Stimulated activated CD8-positive, alpha-beta memory T cell treated with anti-CD3 and anti-CD28 coated beads, Interleukin-4, amount 100 ng/mL, for 24 hours (primary cell): ENCODE measurements around the gene RAB17.

ENCODE experiments used
- DNase-seq: peaks from one replicate; pipeline ENCODE4 v3.0.0-alpha.2; 2020; ENCODE audit warnings: low read depth

Gene RAB17

DNA sequence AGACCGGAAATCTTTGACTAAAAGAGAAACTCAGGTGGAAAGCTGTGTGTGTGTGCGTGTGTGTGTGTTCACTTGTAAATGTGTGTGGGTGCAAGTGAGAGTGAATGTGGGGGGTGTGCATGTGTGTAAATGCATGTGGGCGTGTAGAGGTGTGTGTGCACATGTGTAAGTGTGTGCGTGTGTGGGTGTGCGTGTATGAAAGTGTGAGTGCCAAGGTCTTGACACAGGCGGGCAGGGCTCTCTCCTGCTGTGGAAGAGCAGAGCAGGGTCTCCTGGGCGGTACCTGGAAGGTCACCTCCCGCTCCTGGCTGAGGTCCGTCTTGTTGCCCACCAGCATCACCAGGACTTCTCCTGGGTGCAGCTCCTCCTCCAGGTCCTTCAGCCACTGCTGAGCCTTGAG is 13.6 kb downstream of the RAB17 start:
- no peak for DNase-seq

DNA sequence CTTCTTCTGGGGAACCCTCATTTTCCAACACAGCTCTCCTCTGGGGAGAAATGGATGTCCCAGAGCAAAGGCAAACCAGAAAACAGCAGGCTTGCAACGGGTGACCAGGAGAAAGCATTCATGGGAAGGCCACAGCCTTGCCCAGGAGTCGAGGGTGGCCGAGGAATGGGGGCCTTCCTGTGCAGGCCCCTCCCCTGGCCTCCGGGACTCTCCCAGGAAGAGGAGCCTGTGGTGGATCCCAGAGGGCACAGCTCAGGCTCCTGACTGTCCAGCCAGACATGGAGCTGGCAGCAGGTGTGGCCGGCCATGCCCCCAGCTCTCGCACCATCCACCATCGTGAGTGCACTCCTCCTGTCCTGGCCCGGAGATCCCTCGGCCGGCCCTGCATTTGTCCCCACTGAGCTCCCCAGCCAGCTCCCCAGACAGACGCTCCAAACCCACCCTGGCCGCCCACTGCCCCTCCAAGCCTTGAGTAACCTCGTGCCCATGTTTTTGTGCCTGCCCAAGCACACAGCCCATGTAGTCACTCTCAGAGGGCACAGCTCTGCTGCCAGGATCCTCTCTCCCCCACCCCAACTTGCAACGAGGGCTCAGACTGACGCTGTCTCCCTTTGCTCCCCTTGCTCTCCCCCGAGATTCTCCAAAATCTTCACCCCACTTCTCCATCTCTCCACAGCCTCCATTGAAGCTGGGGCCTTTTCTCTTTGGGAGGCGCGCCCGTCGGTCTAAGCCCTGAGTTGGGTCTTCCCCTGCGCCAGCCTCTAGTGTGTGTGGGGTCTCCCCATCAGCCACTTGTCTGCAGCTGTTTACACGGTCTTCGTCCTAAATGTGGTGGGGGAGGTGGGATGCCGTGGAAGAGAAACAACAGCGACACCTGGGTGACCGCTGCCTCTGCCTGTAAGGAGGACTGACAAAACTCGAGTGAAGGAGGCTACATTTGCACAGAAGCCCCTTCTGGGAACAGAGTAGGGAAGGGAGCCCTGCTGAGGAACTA is 14.4 kb downstream of the RAB17 start:
- DNase-seq = no peak

DNA sequence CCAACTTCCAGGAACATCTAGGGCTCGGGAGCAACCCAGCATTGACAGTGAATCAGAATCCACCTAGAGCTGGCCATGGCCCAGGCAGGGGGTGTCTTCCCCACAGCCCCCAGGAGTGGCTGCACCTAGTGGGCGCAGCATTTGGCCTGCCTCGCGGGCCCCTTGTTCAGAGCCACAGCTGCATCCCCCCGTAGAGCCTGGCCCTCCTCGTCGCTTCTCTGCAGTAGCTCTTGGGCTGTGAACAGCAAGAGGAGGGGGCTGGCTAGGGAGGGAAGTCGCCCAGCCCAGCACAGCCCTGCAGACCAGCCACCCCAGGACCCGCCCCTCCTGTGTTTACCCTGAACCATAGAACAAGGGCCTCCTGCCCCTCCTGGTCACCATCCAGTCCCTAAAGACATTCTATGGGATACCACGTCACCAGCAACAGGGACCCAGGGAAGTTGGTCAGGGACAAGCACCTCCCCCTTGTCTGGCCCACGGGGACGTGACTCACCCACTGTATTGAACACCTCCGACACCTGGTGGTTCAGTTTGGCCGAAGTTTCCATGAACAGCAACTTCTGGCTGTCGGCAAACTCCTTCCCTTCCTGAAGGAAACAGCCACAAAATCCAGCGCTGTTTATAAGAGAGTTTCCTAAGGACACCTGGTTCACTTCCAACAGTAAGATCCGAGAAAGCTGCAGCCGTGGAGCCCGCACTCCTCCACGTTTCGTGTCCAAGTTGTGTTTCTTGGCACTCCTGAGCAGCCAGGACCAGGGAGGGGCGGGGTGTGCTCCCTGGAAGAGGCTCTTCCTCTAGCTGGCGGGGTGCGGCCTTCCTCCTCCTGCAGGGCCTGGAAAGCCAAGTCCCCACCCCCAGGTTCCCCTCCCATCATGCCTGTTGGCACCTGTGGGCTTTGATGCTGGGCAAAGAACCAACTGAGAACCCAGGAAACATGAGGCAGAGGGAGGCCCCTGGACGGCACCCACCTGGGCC is 15.4 kb downstream of the RAB17 start:
- DNase-seq = no peak

DNA sequence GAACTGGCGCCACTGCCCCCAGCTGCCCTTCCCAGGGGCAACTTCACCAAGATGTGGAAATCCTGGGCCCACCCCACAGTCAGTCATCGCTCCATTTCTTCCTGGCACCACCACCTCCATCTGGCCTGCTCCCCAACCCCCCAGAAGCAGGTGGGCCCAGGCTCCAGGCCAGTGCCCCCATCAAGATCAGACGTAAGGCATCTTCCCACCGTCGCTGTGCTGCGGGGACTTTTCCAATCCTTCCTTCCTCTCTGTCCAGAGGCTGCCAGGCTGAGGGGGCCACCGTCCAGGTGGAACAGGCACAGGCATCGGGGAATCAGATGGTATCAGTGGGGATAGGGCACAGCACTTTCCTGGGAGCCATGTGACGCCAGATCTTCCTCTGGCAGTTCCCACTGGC is 16.1 kb downstream of the RAB17 start:
- DNase-seq = no peak

DNA sequence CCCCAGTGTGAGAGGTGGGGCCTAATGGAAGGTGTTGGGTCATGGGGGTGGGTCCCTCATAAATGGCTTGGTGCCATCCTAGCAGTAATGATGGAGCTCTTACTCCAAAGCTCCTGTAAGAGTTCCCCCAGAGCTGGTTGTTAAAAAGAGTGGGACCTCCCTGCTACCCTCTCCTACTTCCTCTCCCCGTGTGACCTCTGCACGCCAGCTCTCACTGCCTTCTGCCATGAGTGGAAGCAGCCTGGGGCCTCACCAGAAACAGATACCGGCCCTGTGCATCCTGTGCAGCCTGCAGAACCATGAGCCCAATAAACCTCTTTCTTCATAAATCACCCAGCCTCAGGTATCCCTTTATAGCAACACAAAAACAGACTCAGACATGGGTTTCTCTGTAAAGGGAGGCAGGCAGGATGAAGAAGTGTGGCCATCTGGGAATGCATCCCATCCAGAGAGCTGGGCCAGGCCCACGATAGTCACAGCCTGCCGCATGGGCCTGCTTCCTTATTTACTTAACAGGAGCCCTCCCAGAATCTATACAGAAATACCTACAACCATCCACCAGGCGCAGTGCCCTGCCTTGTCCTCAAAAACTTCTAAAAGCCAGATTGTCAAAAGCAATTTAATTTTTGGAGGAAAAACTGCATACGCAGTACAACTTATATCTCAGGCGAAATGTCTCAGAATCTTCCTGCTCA is 16.7 kb downstream of the RAB17 start:
- DNase-seq = no peak

DNA sequence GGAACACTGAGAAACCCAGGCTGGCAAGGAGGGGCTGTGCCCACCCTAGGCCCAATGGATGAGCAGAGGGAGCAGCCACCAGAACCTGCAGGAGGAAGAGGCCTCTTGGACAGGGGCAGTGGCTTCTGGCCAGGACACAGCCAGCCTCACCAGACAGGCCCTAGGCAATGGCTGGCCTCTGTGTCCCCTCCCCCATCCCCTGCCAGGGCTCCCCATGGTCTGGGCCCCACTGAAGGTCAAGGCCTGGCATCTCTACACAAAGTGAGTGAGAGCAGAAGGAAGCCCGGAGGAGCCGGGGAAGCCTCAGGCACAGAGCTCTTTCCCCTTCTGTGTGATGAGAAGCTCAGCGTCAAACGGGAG is 17.8 kb downstream of the RAB17 start:
- DNase-seq = no peak

DNA sequence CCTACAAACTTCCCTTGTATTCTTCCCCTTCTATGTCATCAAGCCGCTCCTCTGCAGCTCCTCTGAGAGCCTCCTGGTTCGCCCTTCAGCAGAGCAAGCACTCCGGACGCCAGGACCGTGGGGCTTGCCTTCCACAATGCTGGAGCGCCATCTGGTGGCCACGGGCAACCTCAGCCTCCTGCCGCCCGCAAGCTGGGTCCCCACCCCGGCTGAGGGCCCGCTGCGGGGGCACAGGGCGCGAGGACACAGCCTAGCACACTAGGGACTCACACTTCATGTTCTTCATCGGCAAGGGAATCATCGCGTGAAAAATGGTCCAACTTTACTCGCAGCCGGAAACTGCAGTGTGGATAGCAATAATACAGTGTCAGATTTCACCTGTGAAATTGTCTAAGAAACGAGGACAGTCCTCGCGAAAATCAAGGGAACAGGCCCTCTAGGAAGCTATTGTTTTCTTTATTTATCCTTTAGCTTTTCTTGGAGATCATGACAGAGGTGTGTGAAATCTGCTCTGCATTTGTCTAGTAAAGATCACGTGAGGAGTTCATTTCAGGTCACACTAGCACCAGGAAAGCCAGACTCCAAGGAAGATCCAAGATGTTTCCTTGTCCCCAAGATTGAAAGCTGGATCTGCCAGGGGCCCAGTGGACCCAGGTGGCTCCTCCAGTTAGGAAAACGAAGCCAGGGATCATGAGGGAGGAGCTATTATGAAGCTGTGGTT is 18.4 kb downstream of the RAB17 start:
- peak; percentile 81 for DNase-seq

DNA sequence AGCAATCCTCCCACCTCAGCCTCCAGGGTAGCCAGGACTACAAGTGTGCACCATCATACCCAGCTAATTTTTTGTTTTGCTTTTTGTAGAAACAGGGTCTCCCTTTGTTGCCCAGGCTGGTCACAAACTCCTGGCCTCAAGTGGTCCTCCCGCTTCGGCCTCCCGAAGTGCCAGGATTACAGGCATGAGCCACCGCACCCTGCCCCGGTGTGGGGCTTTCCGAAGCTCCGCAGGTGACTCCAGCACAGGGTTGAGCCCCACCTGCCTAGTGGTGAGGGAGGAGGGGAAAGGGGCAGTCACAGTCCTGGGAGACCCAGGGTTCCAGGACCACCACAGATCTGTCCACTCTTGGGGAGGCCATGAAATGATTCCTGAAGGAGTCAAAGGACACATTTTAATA is 19.0 kb downstream of the RAB17 start:
- DNase-seq = no peak

DNA sequence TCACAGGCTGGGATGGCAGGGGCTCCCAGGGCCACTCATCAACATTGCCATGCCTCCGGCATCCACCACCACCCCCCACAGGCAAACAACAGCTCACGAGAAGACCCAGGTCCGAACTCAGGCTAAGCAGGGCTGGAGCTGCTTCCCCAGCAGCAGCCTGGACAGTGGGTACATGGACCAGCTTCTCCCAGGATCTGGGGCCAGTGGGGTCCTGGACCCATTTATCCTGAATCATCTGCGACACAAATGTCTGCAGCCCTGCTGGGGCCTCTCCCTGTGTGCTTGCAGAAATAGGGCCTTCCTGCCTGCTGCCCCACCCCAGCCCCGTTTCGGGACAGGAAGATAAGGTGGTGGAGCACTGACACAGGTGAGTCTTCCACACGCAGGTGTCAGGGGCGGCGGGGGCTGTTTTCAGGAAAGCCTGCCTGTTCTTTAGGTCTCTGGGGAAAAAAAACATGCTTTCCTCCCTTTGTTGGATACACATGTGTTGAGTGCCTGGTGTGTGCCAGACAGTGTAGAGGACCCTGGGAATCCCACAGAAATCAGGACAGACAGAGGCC is 19.7 kb downstream of the RAB17 start:
- DNase-seq = no peak

DNA sequence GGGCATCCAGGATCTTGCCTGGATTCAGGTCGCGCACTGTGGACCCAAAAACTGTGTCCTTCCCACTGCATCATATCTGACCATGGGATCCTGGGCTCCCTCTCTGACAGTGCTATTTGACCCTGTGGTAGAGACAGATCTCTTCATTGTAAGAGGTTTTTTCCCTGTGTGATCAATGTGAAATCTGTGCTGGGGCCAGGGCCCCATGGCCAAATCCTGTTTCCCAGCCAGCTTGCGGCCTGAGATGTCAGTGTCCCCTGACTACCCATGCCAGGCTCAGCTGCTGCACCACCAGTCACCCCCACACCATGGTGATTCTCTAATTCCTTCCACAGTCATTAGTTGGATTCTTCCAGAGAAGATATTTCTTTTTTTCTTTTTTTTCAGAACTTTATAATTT is 20.6 kb downstream of the RAB17 start:
- no peak for DNase-seq

DNA sequence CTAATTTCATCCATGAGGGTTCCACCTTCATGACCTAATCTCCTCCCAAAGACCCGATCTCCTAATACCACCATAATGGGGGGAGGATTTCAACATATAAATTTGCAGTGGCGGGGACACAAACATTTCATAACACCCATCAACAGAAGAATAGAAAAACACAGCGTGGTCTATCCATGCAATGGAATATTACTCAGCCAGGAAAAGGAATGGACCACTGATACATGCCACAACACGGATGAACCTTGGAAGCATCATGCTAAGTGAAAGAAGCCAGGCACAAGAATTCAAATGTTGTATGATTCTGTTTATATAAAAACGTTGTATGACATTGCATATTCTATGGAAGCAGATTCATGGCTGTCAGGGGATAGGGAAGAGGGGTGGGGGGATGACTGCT is 21.5 kb downstream of the RAB17 start:
- DNase-seq = no peak

DNA sequence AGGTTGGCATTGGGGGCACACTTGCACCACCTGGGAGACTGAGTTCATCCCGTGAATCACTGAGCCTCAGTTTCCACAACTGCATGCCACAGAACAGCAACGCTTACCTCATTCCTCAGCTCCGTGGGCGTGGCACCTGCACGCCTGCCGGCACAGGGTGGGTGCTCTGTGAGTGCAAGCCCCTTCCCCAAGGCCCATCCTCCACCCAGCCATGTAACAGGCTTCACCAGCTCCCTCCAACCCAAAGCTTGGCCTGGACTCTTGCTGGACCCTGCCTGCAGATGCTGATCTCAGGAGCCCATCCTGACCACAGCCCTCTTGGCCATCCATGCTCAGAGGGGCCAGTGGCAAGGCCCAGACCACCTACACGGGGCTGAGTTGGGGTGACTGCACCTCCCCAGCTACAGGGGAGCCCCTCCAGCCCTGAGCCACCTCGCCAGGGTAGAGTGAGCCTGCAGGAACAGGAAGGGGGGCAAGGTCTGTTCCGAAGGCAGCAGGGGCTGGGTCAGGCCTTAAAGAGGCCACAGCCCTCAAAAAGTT is 22.3 kb downstream of the RAB17 start:
- no peak for DNase-seq

DNA sequence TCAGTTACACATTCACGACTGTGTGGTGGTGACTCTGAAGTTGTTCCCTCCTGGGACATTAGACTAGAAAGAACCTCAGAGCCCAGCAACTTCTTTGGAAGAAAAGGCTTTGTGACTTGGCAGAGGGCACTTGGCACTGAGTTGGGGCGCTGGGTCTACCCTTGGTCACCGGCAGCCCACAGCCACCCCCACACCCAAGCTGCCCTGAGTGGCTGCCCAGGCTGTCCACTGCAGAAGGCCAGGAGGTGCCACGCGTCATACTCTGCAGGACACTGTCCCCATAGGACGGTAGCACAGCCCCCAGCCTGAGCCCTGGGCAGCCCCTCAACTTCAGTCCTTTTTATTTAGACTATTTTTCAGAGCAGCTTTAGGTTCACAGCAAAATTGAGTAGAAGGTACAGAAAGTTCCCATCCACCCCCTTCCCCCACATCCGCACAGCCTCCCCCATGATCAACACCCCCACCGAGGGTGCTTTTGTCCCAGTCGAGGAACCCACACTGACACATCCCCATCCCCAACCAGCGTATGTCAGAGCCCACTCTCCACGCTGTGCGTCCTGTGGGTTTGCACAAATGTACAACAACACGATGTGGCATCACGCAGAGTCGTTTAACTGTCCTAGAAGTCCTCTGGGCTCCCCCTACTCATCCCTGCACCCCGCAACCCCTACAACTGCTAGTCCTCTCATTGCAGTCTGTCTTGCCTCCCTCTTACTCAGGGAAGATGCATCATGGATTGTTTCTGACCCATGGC is 23.1 kb downstream of the RAB17 start:
- no peak for DNase-seq

DNA sequence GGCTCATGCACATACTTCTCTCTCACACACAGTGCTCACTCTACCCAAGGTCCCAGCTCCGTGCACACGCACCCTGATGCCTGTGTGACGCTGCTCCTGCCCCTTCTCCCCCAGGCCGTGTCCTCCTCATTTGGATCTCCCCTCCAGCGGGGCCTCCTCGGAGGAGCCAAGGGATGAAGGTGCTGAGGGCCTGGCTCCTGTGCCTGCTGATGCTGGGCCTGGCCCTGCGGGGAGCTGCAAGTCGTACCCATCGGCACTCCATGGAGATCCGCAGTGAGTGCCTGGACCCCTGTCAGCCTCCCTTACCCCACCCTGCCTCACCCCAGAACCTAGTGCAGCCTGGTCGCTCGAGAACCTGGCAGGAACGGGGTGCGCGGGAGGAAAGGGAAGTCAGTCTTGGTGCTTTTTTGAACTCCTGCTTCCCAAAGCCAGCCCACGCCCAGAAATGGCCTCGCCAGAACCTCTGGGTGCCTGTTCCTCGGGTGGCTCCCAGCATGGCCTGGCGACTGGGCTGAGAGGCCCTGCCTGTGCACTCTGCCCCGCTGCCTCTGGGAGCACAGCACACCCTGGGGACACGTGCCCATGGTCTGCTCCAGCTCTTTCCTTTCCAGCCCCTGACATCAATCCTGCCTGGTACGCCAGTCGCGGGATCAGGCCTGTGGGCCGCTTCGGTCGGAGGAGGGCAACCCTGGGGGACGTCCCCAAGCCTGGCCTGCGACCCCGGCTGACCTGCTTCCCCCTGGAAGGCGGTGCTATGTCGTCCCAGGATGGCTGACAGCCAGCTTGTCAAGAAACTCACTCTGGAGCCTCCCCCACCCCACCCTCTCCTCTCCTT is 23.9 kb downstream of the RAB17 start, which contains the start of gene PRLH:
TSS of gene PRLH (plus strand) at position 174 of the 835 bp plus-strand sequence. CDS start at position 174, 0 bp downstream.
- no peak for DNase-seq

DNA sequence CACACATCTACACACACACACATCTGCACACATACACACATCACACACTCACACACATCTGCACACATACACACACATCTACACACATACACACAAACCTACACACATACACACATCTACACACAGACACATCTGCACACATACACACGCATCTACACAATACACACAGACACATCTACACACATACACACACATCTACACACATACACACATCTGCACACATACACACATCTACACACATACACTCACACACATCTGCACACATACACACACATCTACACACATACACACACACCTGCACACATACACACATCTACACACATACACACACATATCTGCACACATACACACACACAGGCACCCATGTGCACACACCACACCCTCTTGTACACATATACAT is 24.6 kb downstream of the RAB17 start:
- DNase-seq = no peak

DNA sequence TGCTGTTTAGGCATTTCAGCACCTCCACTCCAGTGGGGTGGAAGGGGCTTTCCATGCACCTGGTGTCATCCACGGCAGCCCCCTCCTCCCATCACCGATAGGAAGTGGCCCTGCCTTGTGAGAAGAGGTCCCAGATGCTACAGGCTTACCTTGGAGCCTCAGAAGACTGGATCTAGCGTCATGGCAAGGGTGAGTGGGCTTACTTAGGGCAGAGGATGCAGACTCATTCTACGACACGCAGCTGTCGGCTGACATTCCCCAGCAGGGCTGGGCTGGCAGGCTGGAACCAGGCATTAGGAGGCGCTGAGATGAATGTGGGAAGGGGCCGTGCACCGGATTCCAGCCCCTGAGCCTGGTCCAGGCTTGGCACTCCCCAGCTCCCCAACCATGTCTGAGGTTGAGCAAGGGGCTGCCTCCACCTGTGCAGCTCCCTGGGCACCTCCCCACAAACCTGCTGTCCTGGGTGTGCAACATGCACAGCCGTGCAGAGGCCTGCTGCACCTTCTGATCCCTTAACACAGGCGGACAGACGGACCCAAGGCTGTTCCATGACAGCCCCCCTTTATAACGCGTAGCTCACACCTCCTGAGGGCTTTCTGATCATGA is 25.9 kb downstream of the RAB17 start:
- no peak for DNase-seq

DNA sequence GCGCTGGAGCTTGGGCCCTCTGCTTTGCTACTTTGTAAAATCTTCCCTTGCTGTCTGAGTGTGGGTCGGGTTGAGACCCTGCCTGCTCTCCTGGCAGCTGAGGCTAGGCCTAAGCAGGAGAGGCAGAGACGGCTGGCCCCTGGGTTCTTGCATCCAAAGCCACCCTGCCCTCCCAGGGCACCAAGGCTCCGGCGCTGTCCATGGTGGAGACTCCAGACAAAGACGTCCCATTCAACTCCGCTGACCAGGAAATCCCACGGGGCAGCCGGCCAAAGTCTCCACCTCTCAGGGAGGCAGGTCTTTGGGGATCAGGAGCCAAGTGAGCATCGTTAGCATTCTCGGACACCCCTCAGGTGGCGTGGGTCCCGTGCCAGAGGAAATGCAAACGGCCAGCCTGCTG is 26.7 kb downstream of the RAB17 start:
- DNase-seq = no peak

DNA sequence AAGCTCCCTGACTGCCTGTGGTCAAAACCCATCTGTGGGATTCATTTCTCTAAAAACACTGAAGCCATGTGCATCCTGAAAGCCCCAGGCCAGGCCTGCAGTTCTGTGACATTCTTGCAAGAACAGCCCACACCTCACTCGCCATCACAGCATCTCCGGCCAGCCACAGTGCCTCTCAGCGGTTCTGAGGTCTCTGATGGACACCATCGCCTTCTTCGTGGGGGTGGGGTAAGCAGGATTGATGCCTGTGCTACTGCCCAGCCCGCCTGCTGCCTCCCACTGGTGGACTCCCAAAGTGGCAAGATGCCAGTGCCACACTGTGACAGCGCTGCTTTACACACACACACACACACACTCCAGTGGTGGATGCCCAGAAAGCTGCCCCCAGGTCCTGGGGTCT is 29.3 kb downstream of the RAB17 start:
- DNase-seq = no peak
